ENCODE measurements around the gene RNLS. TPM values are rescaled to one million over a fixed set of nuclear protein-coding genes. Genes with fewer than 3 reads are reported as not detected.

RNLS gene
- total RNA-seq, 1 experiment from 2014 or later: 8.7 TPM

- Mint-ChIP-seq H3K36me3 (no peaks in the 10 kb centered on the region), H3K4me1 (peaks cover 6% of the 10 kb centered on the region), H3K27ac (no peak overlapping the region), H3K9me3 (peaks cover under 1% of the 10 kb centered on the region; the same call in 1 of the 2 replicates), H3K27me3 (ENCODE audit: low read depth) (no peaks in the 10 kb centered on the region), H3K4me3 (no peak overlapping the region)
- ATAC-seq: no peak
- TF ChIP-seq ZBTB43 (CRISPR knock-in tag; IDR thresholded peaks at IDR 0.05): no peak
- no peak for TF ChIP-seq AFF4 (CRISPR knock-in tag; IDR thresholded peaks at IDR 0.05; ENCODE audit: borderline replicate concordance)
- no peak for TF ChIP-seq JAZF1 (CRISPR knock-in tag; IDR thresholded peaks at IDR 0.05)
- no peak for TF ChIP-seq AR (CRISPR knock-in tag; IDR thresholded peaks at IDR 0.05)
- no peak for TF ChIP-seq MLX (CRISPR knock-in tag; IDR thresholded peaks at IDR 0.05)
- TF ChIP-seq ESRRA (CRISPR knock-in tag; IDR thresholded peaks at IDR 0.05; ENCODE audit: borderline replicate concordance): no peak
- no peak for TF ChIP-seq ZNF281 (CRISPR knock-in tag; IDR thresholded peaks at IDR 0.05)
- TF ChIP-seq ARID4B (CRISPR knock-in tag; IDR thresholded peaks at IDR 0.05; ENCODE audit: borderline replicate concordance): no peak
- no peak for TF ChIP-seq ZSCAN18 (CRISPR knock-in tag; IDR thresholded peaks at IDR 0.05)
- TF ChIP-seq ZNF121 (CRISPR knock-in tag; IDR thresholded peaks at IDR 0.05): no peak
- TF ChIP-seq ZNF138 (CRISPR knock-in tag; conservative IDR thresholded peaks at IDR 0.05): no peak
- TF ChIP-seq PRRX2 (CRISPR knock-in tag; IDR thresholded peaks at IDR 0.05): no peak
- no peak for TF ChIP-seq ZMAT4 (CRISPR knock-in tag; IDR thresholded peaks at IDR 0.05)
- no peak for TF ChIP-seq CREB1 (CRISPR knock-in tag; IDR thresholded peaks at IDR 0.05)
- TF ChIP-seq JUN (CRISPR knock-in tag; IDR thresholded peaks at IDR 0.05): no peak
- no peak for TF ChIP-seq OVOL2 (CRISPR knock-in tag; IDR thresholded peaks at IDR 0.05; ENCODE audit: borderline replicate concordance)
- TF ChIP-seq RORB (CRISPR knock-in tag; IDR thresholded peaks at IDR 0.05): no peak
- TF ChIP-seq ZNF219 (CRISPR knock-in tag; IDR thresholded peaks at IDR 0.05; ENCODE audit: borderline replicate concordance): no peak
- no peak for TF ChIP-seq ZBTB21 (CRISPR knock-in tag; IDR thresholded peaks at IDR 0.05; ENCODE audit: borderline replicate concordance)
- ChIA-PET POLR2A (no interaction called here), CTCF (interaction anchor here (1.5 to 2.3 kb wide), 4 partner anchors 21 to 270 kb away, joined by 3 to 6 read pairs (median 4); partner anchors contain the start of gene RNLS)
- DNase-seq (ENCODE audit: low spot score): no peak
Measured at GRCh38 chr10:88388324-88388723, 194.8 kb downstream of the RNLS start.

Data from WTC11 (cell line).